NCI-H187 treated with DMSO at 0.1 percent for 48 hours (cell line): Measurements from ENCODE around the gene ARHGAP24.
"Not testable (repeated sequence)": the region's sequence is repeated elsewhere in the genome, so short reads cannot be mapped to it uniquely, and the experiment has no call there.

Source experiments
- DNase-seq: peaks from one replicate; lab custom pipeline; 2025; lab: John Stamatoyannopoulos, UW

ARHGAP24 gene

GRCh38 chr4:85913931-85914694 is 439.2 kb downstream of the ARHGAP24 start:
- no peak for DNase-seq

- not testable (repeated sequence) for DNase-seq
These were observed 440.6 kb downstream of the ARHGAP24 start for GRCh38 chr4:85915570-85915969.

GRCh38 chr4:85919200-85919887 is 444.4 kb downstream of the ARHGAP24 start:
- DNase-seq, result no peak

GRCh38 chr4:85925071-85925470 is 450.1 kb downstream of the ARHGAP24 start:
- DNase-seq, result no peak

- DNase-seq, result no peak
These were observed 454.0 kb downstream of the ARHGAP24 start for GRCh38 chr4:85928775-85929591.

- DNase-seq, result peak; percentile 60
These were observed 455.2 kb downstream of the ARHGAP24 start for GRCh38 chr4:85929961-85930665.

- no peak for DNase-seq
These were observed 457.7 kb downstream of the ARHGAP24 start for GRCh38 chr4:85932500-85933290.

GRCh38 chr4:85933291-85933640 is 458.3 kb downstream of the ARHGAP24 start:
- DNase-seq, result no peak

- DNase-seq, result no peak
These were observed 462.6 kb downstream of the ARHGAP24 start for GRCh38 chr4:85937507-85937906.

GRCh38 chr4:85938062-85938461 is 463.1 kb downstream of the ARHGAP24 start:
- DNase-seq, result no peak

- DNase-seq, result no peak
These were observed 464.0 kb downstream of the ARHGAP24 start for GRCh38 chr4:85938902-85939301.

GRCh38 chr4:85939595-85939994 is 464.6 kb downstream of the ARHGAP24 start:
- DNase-seq, result no peak

- no peak for DNase-seq
These were observed 465.2 kb downstream of the ARHGAP24 start for GRCh38 chr4:85940151-85940550.

- DNase-seq, result no peak
These were observed 467.2 kb downstream of the ARHGAP24 start for GRCh38 chr4:85942107-85942506.

- no peak for DNase-seq
These were observed 471.9 kb downstream of the ARHGAP24 start for GRCh38 chr4:85946821-85947220.

- no peak for DNase-seq
These were observed 476.1 kb downstream of the ARHGAP24 start for GRCh38 chr4:85951099-85951498.

- no peak for DNase-seq
These were observed 477.6 kb downstream of the ARHGAP24 start for GRCh38 chr4:85952528-85952927.

GRCh38 chr4:85952972-85953650 is 478.2 kb downstream of the ARHGAP24 start:
- no peak for DNase-seq

GRCh38 chr4:85953651-85954018 is 478.7 kb downstream of the ARHGAP24 start:
- DNase-seq, result no peak

- no peak for DNase-seq
These were observed 480.8 kb downstream of the ARHGAP24 start for GRCh38 chr4:85955620-85956292.
